Measurements from ENCODE around the gene BFSP2.

The BFSP2 gene

GRCh38 chr3:133414021-133414392 is 14.2 kb downstream of the BFSP2 start:
- DNase-seq = no peak

- DNase-seq = no peak
These were observed 18.5 kb downstream of the BFSP2 start for GRCh38 chr3:133418361-133418760.

DNA sequence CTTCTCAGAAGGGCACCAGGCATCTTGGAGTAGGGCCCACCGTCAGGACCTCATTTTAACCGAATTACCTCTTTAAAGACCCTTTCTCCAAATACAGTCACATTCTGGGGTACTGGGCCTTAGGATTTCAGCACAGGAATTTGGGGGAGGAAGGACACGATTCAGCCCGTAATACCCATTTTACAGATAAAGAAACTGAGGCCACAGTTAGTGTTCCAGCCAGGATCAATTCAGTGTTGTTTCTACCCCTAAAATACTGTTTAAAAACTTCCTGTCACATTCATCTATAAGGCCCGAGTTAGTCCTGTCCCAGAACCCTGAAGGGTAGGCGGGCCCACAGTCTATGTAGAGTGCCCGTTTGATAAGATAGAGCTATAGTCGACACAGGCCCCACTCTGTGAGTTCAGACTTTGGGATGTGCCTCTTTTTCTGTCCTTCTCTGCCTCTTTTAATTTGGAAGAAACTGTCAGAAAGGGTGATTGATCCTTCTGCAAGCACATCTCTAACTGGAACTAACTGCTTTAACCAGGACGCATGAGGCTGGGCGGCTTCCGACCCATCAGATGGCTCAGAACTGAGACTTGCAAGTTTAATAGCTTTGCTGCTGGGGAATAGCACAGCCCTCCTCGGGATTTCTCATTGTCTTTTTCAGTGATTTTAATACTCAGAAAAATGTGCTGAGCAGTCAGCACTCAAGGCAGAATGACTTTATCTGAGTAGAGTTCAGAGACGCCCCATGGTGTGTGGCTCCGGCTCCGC is 19.5 kb downstream of the BFSP2 start:
- DNase-seq = no peak

- no peak for DNase-seq
These were observed 25.3 kb downstream of the BFSP2 start for GRCh38 chr3:133424937-133425869.

DNA sequence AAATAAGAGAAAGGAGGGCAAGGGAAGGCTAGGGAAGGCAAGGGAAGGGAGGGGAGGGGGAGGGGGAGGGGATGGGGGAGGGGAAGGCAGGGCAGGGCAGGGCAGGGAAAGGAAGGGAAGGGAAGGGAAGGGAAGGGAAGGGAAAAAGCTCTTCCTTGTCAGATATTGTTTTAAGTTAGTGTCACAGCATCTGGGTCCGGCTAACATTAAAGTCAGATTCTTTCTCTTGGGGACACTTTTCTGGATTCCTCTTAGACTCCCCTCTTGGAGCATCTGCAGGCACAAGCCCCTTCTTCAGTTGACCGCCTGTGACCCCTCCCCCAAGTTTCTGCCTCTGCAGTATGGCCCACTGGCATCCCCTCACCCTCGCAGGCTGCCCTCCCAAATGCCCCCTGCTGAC is 26.0 kb downstream of the BFSP2 start:
- no peak for DNase-seq

- no peak for DNase-seq
These were observed 26.9 kb downstream of the BFSP2 start for GRCh38 chr3:133426721-133427120.

GRCh38 chr3:133428552-133428951 is 28.7 kb downstream of the BFSP2 start:
- no peak for DNase-seq

- no peak for DNase-seq
These were observed 29.2 kb downstream of the BFSP2 start for GRCh38 chr3:133429063-133429462.

- DNase-seq = no peak
These were observed 39.7 kb downstream of the BFSP2 start for GRCh38 chr3:133439563-133439962.

- DNase-seq = no peak
These were observed 40.8 kb downstream of the BFSP2 start for GRCh38 chr3:133440652-133441051.

DNA sequence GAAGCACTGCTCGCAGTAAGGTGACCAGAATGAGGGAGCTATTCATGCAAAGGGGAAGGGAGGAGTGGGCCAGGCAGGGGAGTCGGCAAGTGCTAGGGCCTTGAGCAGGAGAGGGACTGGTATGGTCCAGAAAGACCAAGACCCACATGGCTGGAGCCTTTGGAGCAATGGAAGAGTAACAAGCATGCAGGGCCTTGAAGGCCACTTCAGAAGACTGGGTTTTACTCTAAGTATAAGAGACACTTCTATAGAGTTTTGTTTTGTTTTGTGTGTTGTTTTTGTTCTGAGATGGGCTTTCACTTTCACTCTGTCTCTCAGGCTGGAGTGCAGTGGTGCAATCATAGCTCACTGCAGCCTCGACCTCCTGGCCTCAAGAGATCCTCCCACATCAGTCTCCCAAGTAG is 42.0 kb downstream of the BFSP2 start:
- DNase-seq = no peak

- no peak for DNase-seq
These were observed 42.7 kb downstream of the BFSP2 start for GRCh38 chr3:133442518-133442917.

DNA sequence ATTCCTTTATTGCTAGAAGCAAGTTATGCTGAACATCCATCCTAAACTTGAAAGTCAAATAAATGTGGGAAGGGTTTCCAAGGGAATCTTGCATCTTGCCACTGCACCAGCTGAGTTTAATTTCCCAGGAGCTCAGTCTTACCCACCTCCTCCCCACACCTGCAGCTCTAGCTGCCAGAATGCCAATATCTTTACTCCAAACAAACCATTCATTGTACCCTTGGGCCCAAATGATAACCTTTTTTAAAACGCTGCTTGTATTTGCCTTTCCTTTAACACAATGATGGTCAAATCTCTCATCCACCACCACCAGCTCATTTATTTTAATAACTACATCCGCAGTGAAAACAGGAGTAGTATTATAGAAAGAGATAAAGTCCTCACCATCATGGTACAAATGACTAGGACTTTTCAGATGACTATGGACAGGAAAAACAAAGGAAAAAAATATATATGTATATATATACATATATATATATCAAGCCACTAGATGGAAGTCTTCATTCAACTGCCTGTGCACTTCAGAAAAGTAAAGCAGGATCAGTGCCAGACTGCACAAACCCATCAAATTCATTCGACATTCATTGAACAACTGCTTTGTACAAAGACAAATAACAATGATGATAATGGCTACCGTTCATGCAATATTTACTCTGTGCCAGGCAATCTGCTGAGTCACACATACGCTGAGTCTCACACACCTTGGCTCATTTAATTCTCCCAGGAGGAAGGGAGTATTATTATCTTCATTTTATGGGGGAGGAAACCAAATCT is 44.0 kb downstream of the BFSP2 start:
- DNase-seq = peak in 3 of 58 donors; percentile 4 to 15 (median 6)

GRCh38 chr3:133444423-133444774 is 44.5 kb downstream of the BFSP2 start:
- no peak for DNase-seq

- DNase-seq = no peak
These were observed 45.3 kb downstream of the BFSP2 start for GRCh38 chr3:133445108-133445507.

- DNase-seq = no peak
These were observed 48.1 kb downstream of the BFSP2 start for GRCh38 chr3:133447750-133448477.

DNA sequence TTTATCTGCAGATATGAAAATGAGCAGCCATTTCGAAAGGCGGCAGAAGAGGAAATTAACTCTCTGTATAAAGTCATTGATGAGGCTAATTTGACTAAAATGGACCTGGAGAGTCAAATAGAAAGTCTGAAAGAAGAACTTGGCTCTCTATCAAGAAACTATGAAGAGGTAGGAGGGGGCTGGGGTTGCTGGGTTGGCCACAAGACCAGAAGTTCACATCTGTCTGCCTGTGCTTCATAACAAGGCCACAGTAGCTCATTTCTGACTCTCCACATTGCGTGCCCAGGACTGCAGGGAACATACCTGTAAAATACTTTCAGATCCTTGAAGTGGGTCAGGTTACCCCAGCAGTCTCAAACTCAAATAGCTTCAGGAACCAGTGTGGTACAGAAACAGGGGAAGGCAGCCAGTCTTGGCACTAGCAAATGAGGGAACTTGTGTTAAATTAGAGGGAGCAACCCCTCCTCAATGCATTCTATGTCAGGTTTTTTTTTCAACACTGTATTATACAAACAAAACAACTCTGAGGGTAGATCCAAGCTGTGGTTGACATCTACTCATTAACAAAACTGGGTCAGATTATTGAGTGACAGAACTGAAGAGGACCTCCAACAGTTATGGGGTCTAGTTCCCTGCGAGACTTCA is 48.7 kb downstream of the BFSP2 start:
- peak in 1 of 58 donors; percentile 4 for DNase-seq

DNA sequence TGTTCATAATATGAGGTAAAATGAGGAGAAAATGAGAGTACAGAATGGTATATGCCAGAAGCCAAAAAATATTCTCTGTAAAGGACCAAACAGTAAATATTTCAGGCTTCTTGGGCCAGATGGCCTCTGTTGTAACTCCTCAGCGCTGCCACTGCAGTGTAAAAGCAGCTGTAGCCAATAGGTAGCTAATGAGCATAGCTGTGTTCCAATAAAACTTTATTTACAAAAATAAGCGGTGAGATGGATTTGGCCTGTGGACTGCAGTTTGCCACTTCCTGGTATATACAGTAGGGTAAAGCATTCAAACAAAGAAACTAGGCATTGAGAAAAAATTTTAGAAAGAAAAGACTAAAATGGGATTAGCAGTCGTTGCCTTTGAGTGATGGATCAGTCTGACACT is 51.5 kb downstream of the BFSP2 start:
- no peak for DNase-seq

DNA sequence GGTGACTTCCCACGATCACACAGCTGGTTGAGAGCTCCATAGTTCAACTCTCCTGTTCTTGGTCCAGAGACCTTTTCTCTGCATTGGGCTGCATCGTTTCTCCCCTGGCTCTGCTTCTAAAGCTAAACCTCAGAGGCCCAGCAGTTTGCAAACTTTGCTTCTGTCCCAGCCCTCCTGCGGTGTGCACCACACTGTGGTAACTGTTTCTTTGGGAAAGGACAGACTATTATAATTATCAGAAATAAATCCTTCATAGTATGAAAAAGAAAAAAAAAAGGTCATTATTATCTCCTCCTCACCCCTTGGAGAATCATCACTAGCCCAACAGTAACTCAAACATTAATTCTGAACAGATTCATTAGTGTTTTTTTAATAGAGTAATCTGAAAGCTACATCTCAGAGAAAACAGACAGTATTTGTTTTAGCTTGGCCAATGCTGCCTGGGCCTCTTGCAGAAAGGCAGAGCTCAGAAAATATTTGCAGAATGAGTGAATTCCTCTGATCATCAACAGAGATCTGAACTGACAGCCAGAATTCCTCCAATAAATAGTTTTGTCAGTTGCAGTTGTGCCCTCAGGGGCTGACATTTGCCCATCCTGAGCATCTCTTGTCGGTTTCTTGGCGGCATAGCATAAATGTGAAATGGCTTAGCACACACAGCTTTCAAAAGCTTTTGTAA is 52.9 kb downstream of the BFSP2 start:
- no peak for DNase-seq

DNA sequence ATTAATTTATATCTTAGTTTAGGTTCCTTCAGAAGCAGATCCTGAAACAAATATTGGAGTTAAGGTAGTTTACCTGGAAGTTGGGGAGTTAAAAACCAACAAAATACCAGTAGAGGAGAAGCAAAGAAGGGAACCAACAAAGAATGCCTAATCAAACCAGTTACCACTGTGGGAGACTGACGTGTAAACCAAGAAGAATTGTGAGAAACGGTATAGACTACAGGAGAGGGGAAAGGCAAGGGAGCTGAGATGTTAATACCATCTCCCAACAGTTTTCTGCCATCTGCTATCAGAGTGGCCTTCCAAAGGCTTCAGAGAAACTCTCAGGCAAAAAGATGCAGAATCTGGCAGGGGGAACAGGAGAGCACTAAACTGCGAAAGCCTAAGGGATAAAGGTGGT is 53.5 kb downstream of the BFSP2 start:
- DNase-seq = no peak
